ENCODE measurements around the gene DEXI.
"Not testable (repeated sequence)": the region's sequence is repeated elsewhere in the genome, so short reads cannot be mapped to it uniquely, and the experiment has no call there.

DEXI gene

DNA sequence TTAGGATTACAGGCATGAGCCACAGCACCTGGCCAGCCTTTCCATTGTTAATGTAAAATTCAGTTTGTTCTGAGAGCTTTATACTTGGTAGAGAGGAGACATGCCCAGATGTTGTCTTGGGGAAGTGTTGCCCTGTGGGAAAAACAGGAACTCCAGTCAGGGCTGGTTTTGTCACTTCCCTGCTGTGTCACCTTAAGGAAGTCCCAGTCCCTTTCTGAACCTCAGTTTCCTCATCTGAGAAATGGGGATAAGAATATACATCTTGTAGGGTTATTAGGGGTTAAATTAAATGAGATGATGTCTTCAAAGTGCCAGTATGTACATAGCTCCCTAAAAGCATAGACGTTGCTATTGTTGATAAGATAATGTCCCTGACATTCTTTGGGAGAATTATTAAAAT, 27.3 kb upstream of the DEXI start:
- TF ChIP-seq CTCF (conservative IDR thresholded peaks at IDR 0.05; ENCODE audit: low read length): no peak
- DNase-seq (ENCODE audit: low read depth): no peak
- no peak overlapping the region for H3K4me3 ChIP-seq (ENCODE audit: low read length)

DNA sequence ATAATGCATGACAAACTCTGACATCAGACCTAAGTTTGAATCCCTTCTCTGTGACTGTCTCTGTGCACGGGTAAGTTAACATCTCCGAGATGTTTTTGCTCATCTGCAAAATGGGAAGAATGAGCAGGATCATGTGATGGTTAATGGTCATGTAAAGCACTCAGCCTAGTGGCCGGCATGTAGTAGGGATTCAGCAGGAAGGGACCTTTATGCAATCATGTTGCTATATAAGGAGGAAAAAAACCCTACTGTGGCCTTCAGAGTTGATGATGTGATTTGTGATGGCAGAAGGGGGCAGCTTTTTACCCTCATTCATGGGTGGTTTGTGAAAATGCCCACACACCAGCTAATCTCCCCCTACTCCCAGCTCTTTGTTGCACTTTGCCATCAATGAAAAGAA, 26.2 kb upstream of the DEXI start:
- H3K4me3 ChIP-seq (ENCODE audit: low read length): no peak overlapping the region
- no peak for TF ChIP-seq CTCF (conservative IDR thresholded peaks at IDR 0.05; ENCODE audit: low read length)
- DNase-seq (ENCODE audit: low read depth): no peak

- H3K4me3 ChIP-seq (ENCODE audit: low read length): no peak overlapping the region
- no peak for DNase-seq (ENCODE audit: low read depth)
- TF ChIP-seq CTCF (conservative IDR thresholded peaks at IDR 0.05; ENCODE audit: low read length): no peak
Measured at GRCh38 chr16:10967986-10968385, 25.7 kb upstream of the DEXI start.

DNA sequence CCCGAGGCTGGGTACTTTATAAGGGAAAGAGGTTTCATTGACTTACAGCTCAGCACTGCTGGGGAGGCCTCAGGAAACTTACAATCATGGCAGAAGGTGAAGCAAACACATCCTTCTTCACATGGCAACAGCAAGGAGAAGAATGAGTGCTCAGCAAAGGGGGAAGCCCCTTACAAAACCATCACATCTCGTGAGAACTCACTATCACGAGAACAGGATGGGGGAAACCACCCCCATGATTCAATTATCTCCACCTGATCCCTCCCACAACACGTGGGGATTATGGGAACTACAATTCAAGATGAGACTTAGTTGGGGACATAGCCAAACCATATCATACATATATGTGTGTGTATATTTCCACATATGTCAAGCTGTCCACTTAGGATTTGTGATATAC, 24.3 kb upstream of the DEXI start:
- H3K4me3 ChIP-seq (ENCODE audit: low read length); DNase-seq (ENCODE audit: low read depth): not testable (repeated sequence)

GRCh38 chr16:10966129-10966528, 23.9 kb upstream of the DEXI start:
- no peak overlapping the region for H3K4me3 ChIP-seq (ENCODE audit: low read length)
- TF ChIP-seq CTCF (conservative IDR thresholded peaks at IDR 0.05; ENCODE audit: low read length): no peak
- DNase-seq (ENCODE audit: low read depth): no peak

DNA sequence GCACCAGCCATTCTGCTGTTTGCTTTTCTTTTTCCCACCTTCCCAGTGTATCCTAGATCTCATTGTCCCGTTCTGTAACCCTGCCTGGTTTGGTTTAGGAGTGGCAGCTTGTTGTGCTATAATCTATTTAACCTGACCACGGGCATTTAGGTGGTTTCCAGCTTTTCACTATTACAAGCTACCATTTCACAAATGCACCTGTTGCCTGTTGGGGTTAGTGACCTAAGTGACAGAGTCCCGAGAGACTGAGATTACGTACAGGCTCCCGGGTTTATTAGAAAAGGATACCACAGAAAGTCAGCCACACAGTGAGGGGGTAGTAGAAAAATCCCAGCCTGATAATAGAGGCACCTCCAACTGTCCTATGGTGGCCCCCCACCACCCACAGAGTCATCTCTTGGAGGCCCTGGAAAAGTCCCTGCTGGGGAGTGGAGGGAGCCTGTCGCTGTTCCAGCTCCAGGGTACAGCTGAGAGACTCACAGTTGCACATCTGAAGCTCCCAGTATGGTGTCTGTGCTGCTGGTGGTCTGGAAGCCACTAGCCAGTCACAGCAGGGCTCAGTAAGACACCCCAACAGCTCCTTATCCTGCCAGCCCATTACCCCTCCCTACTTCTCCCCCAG, 23.3 kb upstream of the DEXI start:
- no peak overlapping the region for H3K4me3 ChIP-seq (ENCODE audit: low read length)
- TF ChIP-seq CTCF (conservative IDR thresholded peaks at IDR 0.05; ENCODE audit: low read length): no peak
- no peak for DNase-seq (ENCODE audit: low read depth)

- no peak for TF ChIP-seq CTCF (conservative IDR thresholded peaks at IDR 0.05; ENCODE audit: low read length)
- DNase-seq (ENCODE audit: low read depth): no peak
- no peak overlapping the region for H3K4me3 ChIP-seq (ENCODE audit: low read length)
Measured at GRCh38 chr16:10964891-10965326, 22.6 kb upstream of the DEXI start.
